ENCODE measurements around the gene FGF23.

DNA sequence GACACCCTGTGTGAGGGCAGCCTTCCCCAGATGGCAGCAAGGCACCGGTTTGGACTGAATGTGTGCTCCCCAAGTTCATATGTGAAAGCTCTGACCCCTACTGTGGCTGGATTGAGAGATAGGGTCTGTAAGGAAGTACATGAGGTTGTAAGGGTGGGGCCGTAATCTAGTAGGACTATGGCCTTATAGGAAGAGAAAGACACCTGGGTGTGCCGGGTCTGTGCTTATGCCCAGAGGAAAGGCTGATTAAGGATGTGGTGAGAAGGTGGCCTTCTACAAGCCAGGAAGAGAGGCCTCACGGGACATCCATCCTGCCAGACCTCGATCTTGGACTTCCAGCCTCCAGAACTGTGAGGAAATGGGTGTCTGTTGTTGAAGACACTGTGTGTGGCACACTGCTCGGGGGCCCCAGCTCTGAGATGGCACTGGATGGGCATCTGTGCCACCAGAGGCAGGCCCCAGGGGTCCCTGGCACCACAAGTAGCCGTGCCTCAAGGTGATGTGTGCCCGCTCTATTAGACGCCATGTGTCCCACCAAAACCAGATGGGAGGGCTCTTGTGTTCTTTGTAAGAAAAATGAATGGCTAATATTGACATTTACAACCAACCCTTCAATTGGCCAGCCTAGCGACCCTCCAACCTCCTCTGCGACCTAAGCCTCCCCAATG lies 44.1 kb upstream of the FGF23 start:
- no peak for TF ChIP-seq POLR2A (IDR thresholded peaks at IDR 0.05)
- TF ChIP-seq, protein P1, sequence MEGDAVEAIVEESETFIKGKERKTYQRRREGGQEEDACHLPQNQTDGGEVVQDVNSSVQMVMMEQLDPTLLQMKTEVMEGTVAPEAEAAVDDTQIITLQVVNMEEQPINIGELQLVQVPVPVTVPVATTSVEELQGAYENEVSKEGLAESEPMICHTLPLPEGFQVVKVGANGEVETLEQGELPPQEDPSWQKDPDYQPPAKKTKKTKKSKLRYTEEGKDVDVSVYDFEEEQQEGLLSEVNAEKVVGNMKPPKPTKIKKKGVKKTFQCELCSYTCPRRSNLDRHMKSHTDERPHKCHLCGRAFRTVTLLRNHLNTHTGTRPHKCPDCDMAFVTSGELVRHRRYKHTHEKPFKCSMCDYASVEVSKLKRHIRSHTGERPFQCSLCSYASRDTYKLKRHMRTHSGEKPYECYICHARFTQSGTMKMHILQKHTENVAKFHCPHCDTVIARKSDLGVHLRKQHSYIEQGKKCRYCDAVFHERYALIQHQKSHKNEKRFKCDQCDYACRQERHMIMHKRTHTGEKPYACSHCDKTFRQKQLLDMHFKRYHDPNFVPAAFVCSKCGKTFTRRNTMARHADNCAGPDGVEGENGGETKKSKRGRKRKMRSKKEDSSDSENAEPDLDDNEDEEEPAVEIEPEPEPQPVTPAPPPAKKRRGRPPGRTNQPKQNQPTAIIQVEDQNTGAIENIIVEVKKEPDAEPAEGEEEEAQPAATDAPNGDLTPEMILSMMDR (IDR thresholded peaks at IDR 0.05) = no peak

Measured in vagina (tissue), 2 donors.